Measurements from ENCODE around the gene CASP2.

DNA sequence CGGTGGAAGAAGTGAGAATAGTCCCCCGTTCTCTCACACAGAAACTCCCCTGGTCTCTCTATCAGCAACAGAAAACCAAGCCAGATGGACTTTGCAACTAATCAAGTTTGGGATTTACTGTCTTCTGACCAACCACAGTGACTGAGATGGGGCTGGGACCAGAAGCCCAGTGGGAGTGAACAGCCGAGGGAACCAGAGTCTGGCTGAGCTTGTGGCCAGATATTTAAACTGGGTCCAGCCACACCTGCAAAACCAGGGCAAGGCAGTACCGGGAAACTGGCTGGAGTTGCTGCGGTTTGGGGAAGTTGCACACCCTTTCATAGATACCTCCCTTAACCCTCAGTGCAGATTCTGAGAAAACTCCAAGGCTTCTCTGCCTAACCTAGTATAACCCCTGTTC, 18.9 kb upstream of the CASP2 start:
- TF ChIP-seq, protein P1, sequence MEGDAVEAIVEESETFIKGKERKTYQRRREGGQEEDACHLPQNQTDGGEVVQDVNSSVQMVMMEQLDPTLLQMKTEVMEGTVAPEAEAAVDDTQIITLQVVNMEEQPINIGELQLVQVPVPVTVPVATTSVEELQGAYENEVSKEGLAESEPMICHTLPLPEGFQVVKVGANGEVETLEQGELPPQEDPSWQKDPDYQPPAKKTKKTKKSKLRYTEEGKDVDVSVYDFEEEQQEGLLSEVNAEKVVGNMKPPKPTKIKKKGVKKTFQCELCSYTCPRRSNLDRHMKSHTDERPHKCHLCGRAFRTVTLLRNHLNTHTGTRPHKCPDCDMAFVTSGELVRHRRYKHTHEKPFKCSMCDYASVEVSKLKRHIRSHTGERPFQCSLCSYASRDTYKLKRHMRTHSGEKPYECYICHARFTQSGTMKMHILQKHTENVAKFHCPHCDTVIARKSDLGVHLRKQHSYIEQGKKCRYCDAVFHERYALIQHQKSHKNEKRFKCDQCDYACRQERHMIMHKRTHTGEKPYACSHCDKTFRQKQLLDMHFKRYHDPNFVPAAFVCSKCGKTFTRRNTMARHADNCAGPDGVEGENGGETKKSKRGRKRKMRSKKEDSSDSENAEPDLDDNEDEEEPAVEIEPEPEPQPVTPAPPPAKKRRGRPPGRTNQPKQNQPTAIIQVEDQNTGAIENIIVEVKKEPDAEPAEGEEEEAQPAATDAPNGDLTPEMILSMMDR (IDR thresholded peaks at IDR 0.05), result no peak
- no peak for TF ChIP-seq POLR2A (IDR thresholded peaks at IDR 0.05)
